NCI-H2196 treated with DMSO at 0.1 percent for 48 hours (cell line): ENCODE data around the gene FHIT.
A peak's percentile ranks its signal among the peaks of the same experiment; 100 is the strongest.

Experiments
- DNase-seq: peaks from one replicate; lab custom pipeline; 2025; ENCODE audit not compliant: unreplicated experiment; lab: John Stamatoyannopoulos, UW

Gene FHIT

GRCh38 chr3:60779637-60780036 lies 471.6 kb downstream of the FHIT start:
- no peak for DNase-seq

- DNase-seq = no peak
These were observed 475.3 kb downstream of the FHIT start for GRCh38 chr3:60775985-60776384.

- no peak for DNase-seq
These were observed 476.6 kb downstream of the FHIT start for GRCh38 chr3:60774617-60775016.

- DNase-seq = no peak
These were observed 478.7 kb downstream of the FHIT start for GRCh38 chr3:60772584-60772983.

GRCh38 chr3:60771766-60772165 lies 479.5 kb downstream of the FHIT start:
- DNase-seq = no peak

GRCh38 chr3:60770532-60770931 lies 480.7 kb downstream of the FHIT start:
- no peak for DNase-seq

GRCh38 chr3:60767536-60767935 lies 483.7 kb downstream of the FHIT start:
- DNase-seq = no peak

GRCh38 chr3:60765776-60766175 lies 485.5 kb downstream of the FHIT start:
- DNase-seq = no peak

- DNase-seq = no peak
These were observed 486.4 kb downstream of the FHIT start for GRCh38 chr3:60764870-60765269.

GRCh38 chr3:60760145-60760544 lies 491.1 kb downstream of the FHIT start:
- no peak for DNase-seq

- DNase-seq = no peak
These were observed 491.8 kb downstream of the FHIT start for GRCh38 chr3:60759439-60759838.

GRCh38 chr3:60758831-60759230 lies 492.4 kb downstream of the FHIT start:
- DNase-seq = no peak

- DNase-seq = no peak
These were observed 493.1 kb downstream of the FHIT start for GRCh38 chr3:60758171-60758570.

- no peak for DNase-seq
These were observed 493.5 kb downstream of the FHIT start for GRCh38 chr3:60757724-60758123.

GRCh38 chr3:60756241-60757030 lies 494.8 kb downstream of the FHIT start:
- DNase-seq = no peak

- no peak for DNase-seq
These were observed 496.2 kb downstream of the FHIT start for GRCh38 chr3:60755094-60755493.

- DNase-seq = no peak
These were observed 496.6 kb downstream of the FHIT start for GRCh38 chr3:60754617-60755016.

GRCh38 chr3:60752809-60753208 lies 498.4 kb downstream of the FHIT start:
- DNase-seq = no peak

- DNase-seq = no peak
These were observed 504.4 kb downstream of the FHIT start for GRCh38 chr3:60746695-60747416.

- no peak for DNase-seq
These were observed 505.1 kb downstream of the FHIT start for GRCh38 chr3:60746043-60746638.

GRCh38 chr3:60743631-60744164 lies 507.6 kb downstream of the FHIT start:
- DNase-seq = peak; percentile 3

GRCh38 chr3:60742606-60743145 lies 508.6 kb downstream of the FHIT start:
- DNase-seq = no peak
